NB4 (cell line): ENCODE results near the gene TYRP1.

ENCODE experiments used
- POLR2A ChIP-seq: IDR thresholded peaks from 2 replicates; pipeline ENCODE4 v1.6.1; 2011; ENCODE audit warnings: mild to moderate bottlenecking; ENCODE audit not compliant: insufficient read length; ENCODE audit errors: extremely low read depth
- TF ChIP-seq, protein P1 (sequence below): IDR thresholded peaks from one replicate; pipeline ENCODE4 v1.5.1; 2012; ENCODE audit warnings: low read depth, low read length
- TF ChIP-seq, protein P2 (sequence below): IDR thresholded peaks from 2 replicates; pipeline ENCODE4 v1.6.1; 2011; ENCODE audit warnings: low read depth, low read length

DNA sequence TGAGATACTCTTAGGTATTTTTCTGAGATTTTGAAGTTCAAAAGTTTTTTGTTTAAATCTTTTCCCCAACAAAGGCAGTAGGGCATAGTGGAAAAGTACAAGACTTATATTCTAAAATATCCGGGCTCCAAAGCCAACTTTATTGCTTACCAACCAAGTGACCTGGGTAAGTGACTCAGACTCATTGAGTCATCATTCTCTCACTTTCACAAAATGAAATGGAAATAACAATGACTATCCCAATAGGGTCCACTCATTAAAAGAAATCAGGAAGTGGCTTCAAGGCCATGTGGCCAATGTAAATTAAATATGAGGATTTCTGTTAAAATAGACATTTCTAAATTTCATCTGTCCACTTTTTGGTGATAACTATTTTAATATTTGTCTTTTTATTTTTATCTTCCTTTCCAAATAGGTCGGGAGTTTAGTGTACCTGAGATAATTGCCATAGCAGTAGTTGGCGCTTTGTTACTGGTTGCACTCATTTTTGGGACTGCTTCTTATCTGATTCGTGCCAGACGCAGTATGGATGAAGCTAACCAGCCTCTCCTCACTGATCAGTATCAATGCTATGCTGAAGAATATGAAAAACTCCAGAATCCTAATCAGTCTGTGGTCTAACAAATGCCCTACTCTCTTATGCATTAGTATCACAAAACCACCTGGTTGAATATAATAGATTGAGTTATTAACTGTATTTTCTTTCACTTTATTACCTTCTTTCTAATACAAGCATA lies 15.5 kb downstream of the TYRP1 start:
- TF ChIP-seq POLR2A = no peak
- TF ChIP-seq, protein P1, sequence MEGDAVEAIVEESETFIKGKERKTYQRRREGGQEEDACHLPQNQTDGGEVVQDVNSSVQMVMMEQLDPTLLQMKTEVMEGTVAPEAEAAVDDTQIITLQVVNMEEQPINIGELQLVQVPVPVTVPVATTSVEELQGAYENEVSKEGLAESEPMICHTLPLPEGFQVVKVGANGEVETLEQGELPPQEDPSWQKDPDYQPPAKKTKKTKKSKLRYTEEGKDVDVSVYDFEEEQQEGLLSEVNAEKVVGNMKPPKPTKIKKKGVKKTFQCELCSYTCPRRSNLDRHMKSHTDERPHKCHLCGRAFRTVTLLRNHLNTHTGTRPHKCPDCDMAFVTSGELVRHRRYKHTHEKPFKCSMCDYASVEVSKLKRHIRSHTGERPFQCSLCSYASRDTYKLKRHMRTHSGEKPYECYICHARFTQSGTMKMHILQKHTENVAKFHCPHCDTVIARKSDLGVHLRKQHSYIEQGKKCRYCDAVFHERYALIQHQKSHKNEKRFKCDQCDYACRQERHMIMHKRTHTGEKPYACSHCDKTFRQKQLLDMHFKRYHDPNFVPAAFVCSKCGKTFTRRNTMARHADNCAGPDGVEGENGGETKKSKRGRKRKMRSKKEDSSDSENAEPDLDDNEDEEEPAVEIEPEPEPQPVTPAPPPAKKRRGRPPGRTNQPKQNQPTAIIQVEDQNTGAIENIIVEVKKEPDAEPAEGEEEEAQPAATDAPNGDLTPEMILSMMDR = no peak
- TF ChIP-seq, protein P2, sequence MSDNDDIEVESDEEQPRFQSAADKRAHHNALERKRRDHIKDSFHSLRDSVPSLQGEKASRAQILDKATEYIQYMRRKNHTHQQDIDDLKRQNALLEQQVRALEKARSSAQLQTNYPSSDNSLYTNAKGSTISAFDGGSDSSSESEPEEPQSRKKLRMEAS = no peak
